ES-I3 (cell line): ENCODE results near the gene THBS1.

Experiments used
- H3K36me3 ChIP-seq: 2 replicates; pipeline ENCODE4 v1.6.1; 2013; ENCODE audit warnings: mild to moderate bottlenecking, low read length, control low read depth, moderate library complexity; ENCODE audit not compliant: insufficient read depth
- H3K4me1 ChIP-seq: 2 replicates; pipeline ENCODE4 v1.6.1; 2013; ENCODE audit warnings: mild to moderate bottlenecking, control low read depth, low read length; ENCODE audit not compliant: insufficient read depth
- H3K9ac ChIP-seq: 2 replicates; pipeline ENCODE4 v1.6.1; 2013; ENCODE audit warnings: low read depth, mild to moderate bottlenecking, low read length, moderate library complexity
- H3K9me3 ChIP-seq: 2 replicates; pipeline ENCODE4 v1.6.1; 2013; ENCODE audit warnings: mild to moderate bottlenecking, low read length, moderate library complexity; ENCODE audit not compliant: control insufficient read depth, insufficient read depth

Gene THBS1

DNA sequence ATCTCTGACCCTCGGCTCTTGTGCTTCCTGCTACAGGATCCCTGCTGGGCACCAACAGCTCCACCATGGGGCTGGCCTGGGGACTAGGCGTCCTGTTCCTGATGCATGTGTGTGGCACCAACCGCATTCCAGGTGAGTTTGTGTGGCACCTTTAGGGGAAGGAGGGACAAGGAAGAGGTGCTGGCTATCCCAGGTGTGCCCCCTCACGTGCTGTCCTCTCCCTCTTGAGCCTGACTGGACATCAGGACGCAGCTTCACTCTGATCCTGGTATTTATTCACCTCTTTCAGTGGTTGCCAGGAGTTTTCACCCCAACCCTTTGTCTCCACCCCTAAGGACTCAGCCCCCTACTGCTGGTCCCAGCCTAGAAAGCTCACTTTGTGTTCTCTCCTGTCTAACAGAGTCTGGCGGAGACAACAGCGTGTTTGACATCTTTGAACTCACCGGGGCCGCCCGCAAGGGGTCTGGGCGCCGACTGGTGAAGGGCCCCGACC, 960 bp downstream of the THBS1 start:
- Histone ChIP-seq H3K9me3 (no peaks in the 10 kb centered on the region), H3K9ac (peak overlapping the region; percentile 63; the same call in 1 of the 2 replicates), H3K36me3 (peaks cover 19% of the 10 kb centered on the region), H3K4me1 (peaks cover 16% of the 10 kb centered on the region)

DNA sequence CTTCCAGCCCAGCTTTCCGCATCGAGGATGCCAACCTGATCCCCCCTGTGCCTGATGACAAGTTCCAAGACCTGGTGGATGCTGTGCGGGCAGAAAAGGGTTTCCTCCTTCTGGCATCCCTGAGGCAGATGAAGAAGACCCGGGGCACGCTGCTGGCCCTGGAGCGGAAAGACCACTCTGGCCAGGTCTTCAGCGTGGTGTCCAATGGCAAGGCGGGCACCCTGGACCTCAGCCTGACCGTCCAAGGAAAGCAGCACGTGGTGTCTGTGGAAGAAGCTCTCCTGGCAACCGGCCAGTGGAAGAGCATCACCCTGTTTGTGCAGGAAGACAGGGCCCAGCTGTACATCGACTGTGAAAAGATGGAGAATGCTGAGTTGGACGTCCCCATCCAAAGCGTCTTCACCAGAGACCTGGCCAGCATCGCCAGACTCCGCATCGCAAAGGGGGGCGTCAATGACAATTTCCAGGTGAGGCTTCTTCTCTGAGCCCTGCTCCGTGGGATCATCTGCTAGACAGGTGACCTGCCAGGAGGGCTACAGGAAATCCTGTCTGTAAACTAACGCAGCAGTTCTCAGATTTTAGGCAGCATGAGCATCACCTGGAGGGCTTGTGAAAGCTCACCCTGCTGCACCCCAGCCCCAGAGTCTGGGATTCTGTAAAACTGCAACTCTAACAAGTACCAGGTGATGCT, 1.6 kb downstream of the THBS1 start:
- Histone ChIP-seq H3K36me3 (peaks cover 24% of the 10 kb centered on the region), H3K9me3 (no peaks in the 10 kb centered on the region), H3K9ac (no peak overlapping the region), H3K4me1 (peaks cover 16% of the 10 kb centered on the region)

DNA sequence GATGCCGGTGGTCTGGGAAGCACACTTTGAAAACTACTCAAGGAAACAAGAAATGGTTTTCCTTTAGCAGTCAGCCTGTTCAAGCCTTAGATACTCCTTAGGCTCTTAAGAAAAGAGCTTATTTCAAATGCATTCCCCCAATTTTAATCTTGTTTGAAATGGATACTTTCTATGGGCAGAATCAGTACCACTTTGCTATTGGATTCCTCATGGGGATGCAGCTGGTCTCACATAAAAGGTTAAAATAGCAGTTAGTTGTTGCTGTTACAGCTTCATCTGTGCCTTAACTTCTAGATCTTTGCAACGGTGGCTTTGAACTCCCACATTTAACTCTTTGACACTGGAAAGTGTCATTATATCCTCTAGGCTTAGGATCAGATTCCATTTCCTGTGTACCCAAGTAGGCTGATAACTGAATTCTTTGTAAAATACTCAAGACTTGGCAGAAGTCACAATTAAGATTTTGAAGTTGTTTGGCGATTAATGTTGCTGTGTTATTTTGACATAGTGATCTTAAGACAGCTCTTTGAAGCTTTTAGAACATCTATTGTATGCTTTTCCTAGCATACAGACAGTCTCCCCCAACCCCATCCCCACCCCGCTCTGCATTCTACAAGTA, 2.2 kb downstream of the THBS1 start:
- peaks cover 16% of the 10 kb centered on the region for H3K4me1 ChIP-seq
- no peaks in the 10 kb centered on the region for H3K9me3 ChIP-seq
- peaks cover 30% of the 10 kb centered on the region for H3K36me3 ChIP-seq
- no peak overlapping the region for H3K9ac ChIP-seq

DNA sequence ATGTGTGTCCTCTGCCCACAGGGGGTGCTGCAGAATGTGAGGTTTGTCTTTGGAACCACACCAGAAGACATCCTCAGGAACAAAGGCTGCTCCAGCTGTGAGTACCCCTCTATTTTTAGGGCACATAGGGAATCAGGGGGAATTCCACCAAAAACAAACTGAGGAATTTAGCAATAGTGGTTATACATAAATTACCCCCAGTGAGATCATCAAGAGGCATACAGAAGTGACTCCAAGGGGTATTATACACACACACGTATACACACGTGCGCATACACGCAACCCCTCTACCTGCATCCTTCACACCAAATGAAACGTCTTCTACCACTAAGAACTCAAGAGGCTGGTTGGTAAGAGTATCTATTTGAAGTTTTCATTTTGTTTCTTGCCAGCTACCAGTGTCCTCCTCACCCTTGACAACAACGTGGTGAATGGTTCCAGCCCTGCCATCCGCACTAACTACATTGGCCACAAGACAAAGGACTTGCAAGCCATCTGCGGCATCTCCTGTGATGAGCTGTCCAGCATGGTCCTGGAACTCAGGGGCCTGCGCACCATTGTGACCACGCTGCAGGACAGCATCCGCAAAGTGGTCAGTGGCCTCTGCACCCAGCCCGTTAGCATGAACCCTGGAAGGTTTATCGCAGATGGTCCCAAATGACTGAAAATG, 2.9 kb downstream of the THBS1 start:
- Histone ChIP-seq H3K9ac (no peak overlapping the region), H3K36me3 (peaks cover 31% of the 10 kb centered on the region), H3K4me1 (peaks cover 13% of the 10 kb centered on the region), H3K9me3 (no peaks in the 10 kb centered on the region)

DNA sequence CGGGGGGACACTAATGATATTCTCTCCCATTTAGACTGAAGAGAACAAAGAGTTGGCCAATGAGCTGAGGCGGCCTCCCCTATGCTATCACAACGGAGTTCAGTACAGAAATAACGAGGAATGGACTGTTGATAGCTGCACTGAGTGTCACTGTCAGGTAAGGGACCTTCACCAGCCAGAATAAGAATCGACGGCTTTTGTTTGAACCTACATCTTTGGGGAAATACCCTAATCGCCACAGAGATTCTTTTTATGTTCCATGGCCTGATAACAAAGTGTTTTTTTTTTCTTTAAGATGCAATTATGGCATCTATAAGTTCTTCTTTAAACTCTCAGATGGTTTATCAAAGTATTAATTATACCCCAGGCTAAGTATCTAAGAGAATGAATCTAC, 3.4 kb downstream of the THBS1 start:
- Histone ChIP-seq H3K36me3 (peaks cover 36% of the 10 kb centered on the region), H3K4me1 (peaks cover 7% of the 10 kb centered on the region; the same call in 1 of the 2 replicates), H3K9me3 (no peaks in the 10 kb centered on the region), H3K9ac (no peak overlapping the region)

DNA sequence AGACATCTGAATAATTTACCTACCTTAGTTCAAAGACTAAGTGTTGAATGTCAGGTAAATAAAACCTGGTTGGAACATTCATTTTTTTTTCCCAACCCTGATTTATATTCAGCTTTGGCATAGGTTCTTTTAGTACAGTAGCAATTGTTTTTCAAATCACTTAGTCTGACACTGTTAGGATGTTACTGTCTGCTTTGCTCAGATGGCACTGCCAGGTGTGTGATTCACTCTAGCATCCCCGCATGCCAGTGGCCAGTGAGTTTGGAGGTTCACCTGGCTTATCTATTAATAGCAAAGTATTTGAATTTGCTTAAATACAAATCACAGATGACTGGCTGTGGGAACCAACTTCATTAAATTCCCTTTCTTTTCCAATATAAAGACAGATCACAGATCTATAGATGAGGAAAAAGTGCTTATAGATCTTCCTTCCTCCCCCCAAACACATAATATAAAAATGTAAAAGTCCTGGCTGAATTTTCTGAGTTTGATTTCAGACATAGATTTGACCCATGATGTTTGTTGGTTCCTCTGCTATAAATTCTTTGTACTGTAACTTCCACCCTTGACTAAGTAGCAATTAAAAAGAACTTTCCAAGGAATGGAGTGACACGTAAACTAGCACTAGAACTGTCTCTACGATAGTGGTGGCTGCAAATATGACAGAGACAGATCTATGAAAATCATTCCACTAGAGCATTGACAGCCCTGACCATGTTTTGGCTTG, 3.9 kb downstream of the THBS1 start:
- H3K9ac ChIP-seq: no peak overlapping the region
- H3K4me1 ChIP-seq: peaks cover 7% of the 10 kb centered on the region; the same call in 1 of the 2 replicates
- peaks cover 41% of the 10 kb centered on the region for H3K36me3 ChIP-seq
- H3K9me3 ChIP-seq: no peaks in the 10 kb centered on the region

DNA sequence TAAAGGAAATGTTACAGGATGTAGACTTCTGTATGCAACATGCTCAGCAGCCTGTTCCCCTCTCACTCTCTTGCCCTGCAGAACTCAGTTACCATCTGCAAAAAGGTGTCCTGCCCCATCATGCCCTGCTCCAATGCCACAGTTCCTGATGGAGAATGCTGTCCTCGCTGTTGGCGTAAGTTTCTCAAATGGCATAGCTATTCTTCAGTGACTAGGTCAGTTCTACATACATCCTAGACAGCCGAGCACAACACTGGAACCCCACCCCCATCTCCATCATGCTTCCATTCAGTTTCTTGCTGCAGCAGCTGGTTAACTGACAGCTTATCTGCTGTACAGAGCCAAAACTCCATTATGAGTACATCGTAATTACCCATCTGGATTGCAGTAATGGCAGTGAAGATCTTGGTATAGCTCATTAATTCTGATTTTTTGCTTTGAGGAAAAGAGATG, 4.5 kb downstream of the THBS1 start:
- no peaks in the 10 kb centered on the region for H3K9me3 ChIP-seq
- H3K9ac ChIP-seq: no peak overlapping the region
- H3K36me3 ChIP-seq: peaks cover 45% of the 10 kb centered on the region
- peaks cover 7% of the 10 kb centered on the region; the same call in 1 of the 2 replicates for H3K4me1 ChIP-seq

DNA sequence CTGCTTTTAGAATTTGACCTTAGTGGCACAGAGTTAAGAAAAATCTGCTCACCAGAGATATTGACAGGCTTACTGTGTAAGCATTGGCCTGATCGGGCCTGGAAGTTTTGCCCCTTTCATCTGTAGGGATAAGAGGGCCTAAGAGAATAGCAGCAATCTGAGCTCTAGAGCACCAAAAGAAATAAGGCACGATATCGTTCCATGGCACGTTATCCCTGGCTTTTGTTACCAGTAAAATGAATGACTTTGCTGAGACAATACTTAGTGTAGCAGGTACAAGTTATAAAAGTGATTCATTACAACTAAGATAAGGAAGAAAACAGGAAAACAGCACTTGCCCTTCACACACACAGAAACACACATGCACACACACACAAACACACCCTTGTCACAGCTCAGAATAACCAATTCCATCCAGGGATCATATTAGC, 5.0 kb downstream of the THBS1 start:
- Histone ChIP-seq H3K4me1 (peaks cover 7% of the 10 kb centered on the region; the same call in 1 of the 2 replicates), H3K9ac (no peak overlapping the region), H3K36me3 (peaks cover 48% of the 10 kb centered on the region), H3K9me3 (no peaks in the 10 kb centered on the region)

DNA sequence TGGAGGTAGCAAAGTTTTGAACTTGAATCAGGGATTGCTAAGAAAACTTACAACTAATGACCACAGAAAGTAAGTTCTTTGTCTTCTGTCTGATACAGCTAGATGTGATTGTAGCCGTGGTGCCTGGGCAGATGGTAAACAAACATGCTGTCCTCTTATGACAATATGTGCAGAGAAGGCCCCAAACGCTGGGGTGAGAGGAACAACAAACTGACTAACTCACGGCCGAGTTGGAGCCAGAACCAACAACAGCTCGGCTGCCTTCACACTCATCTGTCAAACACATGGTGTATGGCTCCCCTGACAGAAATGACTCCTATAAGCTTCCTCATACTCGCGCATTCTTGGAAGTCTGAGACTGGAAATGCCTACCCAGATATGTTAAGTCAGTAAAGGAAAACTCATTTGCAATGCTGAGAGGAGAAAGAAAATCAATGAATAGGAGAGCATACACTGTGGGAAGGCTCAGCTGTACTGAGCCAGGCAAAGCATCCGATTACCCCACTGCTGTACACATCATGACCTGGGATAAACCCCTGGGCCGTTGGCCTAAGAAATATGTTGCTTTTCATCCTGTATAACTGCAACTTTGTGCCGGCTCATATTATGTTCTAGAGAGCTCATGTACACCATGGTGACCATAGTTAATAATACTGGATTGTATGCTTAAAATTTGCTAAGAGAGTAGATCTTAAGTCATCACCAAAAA, 5.7 kb downstream of the THBS1 start:
- H3K4me1 ChIP-seq: peaks cover 7% of the 10 kb centered on the region; the same call in 1 of the 2 replicates
- no peak overlapping the region for H3K9ac ChIP-seq
- no peaks in the 10 kb centered on the region for H3K9me3 ChIP-seq
- H3K36me3 ChIP-seq: peaks cover 55% of the 10 kb centered on the region

DNA sequence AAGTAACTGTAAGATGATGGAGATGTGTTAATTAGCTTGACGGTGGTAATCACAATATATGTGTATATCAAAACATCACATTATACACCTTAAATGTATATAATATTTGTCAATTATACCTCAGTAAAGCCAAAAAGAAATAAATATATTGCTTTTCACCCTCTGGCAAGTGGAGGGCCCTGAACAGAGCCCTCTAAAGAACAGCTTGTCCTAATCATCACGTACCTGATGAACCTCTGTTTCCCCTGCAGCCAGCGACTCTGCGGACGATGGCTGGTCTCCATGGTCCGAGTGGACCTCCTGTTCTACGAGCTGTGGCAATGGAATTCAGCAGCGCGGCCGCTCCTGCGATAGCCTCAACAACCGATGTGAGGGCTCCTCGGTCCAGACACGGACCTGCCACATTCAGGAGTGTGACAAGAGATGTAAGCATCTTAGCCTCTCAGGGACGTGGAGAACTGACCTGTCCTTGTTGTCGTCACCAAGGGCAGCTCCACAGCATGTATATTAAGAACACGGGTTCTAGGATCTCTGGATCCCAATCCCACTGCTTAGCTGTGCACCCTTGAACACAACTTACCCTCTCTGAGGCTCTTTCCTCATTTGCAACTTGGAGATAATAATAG, 6.3 kb downstream of the THBS1 start:
- H3K9ac ChIP-seq: no peak overlapping the region
- H3K36me3 ChIP-seq: peaks cover 60% of the 10 kb centered on the region
- peaks cover 7% of the 10 kb centered on the region; the same call in 1 of the 2 replicates for H3K4me1 ChIP-seq
- no peaks in the 10 kb centered on the region for H3K9me3 ChIP-seq

DNA sequence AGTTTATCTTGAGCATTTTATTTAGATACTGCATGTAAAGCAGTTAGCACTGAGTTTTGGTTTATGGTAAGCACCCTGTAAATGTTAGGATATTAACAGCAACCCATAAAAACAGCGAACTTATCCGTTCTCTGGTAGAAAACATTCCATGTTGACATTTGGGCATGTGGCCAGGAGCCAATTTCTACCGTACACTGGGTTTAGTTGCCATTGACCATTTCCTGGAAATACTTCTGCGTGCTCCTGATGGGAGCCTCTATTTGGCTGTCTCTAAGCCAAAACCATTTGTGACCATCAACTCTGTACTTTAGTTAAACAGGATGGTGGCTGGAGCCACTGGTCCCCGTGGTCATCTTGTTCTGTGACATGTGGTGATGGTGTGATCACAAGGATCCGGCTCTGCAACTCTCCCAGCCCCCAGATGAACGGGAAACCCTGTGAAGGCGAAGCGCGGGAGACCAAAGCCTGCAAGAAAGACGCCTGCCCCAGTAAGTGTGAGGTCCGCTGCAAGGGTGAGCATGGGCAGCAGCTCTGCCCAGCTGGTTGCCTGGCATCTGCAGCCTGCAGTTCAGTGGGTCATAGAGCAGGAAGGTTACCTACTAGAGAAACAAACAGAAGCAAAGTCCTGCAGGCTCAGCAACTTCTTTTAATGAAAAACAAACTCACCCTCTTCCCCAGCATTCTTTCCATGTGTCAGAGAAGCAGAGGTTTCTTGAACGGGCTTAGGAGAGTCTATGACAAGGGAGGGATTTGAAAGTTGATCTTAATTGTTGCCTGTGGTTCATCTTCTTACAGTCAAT, 7.1 kb downstream of the THBS1 start:
- H3K4me1 ChIP-seq: peaks cover 2% of the 10 kb centered on the region; the same call in 1 of the 2 replicates
- H3K36me3 ChIP-seq: peaks cover 66% of the 10 kb centered on the region
- H3K9ac ChIP-seq: no peak overlapping the region
- H3K9me3 ChIP-seq: no peaks in the 10 kb centered on the region

DNA sequence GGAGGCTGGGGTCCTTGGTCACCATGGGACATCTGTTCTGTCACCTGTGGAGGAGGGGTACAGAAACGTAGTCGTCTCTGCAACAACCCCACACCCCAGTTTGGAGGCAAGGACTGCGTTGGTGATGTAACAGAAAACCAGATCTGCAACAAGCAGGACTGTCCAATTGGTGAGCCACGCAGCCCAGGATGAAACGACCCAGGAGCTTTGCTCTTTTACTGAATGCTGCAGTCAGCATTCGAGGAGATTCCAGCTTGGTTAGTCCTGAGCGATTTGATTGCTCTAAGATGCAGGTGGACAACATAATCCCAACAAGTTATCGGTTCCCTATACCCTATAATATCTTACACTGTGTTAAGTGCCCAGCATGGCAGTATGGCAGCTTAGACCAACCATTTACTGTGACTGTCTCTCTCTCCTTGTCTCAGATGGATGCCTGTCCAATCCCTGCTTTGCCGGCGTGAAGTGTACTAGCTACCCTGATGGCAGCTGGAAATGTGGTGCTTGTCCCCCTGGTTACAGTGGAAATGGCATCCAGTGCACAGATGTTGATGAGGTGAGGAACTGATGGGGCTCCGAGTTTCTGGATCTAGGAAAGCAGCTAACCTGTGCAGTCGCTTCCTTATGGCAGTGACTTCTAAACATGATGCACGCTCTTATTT, 7.8 kb downstream of the THBS1 start:
- Histone ChIP-seq H3K9ac (no peak overlapping the region), H3K4me1 (no peaks in the 10 kb centered on the region), H3K36me3 (peaks cover 70% of the 10 kb centered on the region), H3K9me3 (no peaks in the 10 kb centered on the region)
